ENCODE data around the gene DAGLA. TPM values are rescaled to one million over a fixed set of nuclear protein-coding genes. Genes with fewer than 3 reads are reported as not detected.

The DAGLA gene
- total RNA-seq, 4 donors from 2014 or later = 1.7 to 6.9 (median 2.9) TPM

- TF ChIP-seq POLR2A (IDR thresholded peaks at IDR 0.05) (no peak), CTCF (IDR thresholded peaks at IDR 0.05) (peak in 3 of 6 experiments; percentile 14 to 55 (median 42))
- Histone ChIP-seq H3K27me3 (no peaks in the 10 kb centered on the region), H3K4me3 (no peak overlapping the region), H3K36me3 (peaks cover 0 to 76% (median 43%) of the 10 kb centered on the region in 3 donors), H3K9me3 (no peaks in the 10 kb centered on the region), H3K4me1 (peaks cover 6 to 25% (median 10%) of the 10 kb centered on the region in 3 donors), H3K27ac (no peak overlapping the region)
- 64% methylated on average over 7 to 8 of the region's 9 CpGs for WGBS, 2 donors
- intact Hi-C loops (cut with DNase I) = no loop called here
- DNase-seq = no peak
Measured at GRCh38 chr11:61787928-61788491, 107.8 kb downstream of the DAGLA start.

GRCh38 chr11:61791737-61792309 is 111.6 kb downstream of the DAGLA start:
- H3K27ac ChIP-seq = peak overlapping the region; percentile 89 to 99 (median 95)
- WGBS, 2 donors = 2 to 3% methylated on average over 9 to 13 of the region's 14 CpGs
- no peak for DNase-seq
- TF ChIP-seq CTCF (IDR thresholded peaks at IDR 0.05) (no peak), POLR2A (IDR thresholded peaks at IDR 0.05) (no peak)
- intact Hi-C loops (cut with DNase I) = loop anchor here (10.0 kb wide), 1 partner anchor 313 kb away; no protein-coding TSS in a partner anchor
- H3K9me3 ChIP-seq = no peaks in the 10 kb centered on the region
- peak overlapping the region; percentile 49 to 89 (median 76) for H3K4me3 ChIP-seq
- H3K4me1 ChIP-seq = peaks cover 12 to 37% (median 20%) of the 10 kb centered on the region in 3 donors
- H3K36me3 ChIP-seq = peaks cover 0 to 49% (median 30%) of the 10 kb centered on the region in 3 donors
- no peaks in the 10 kb centered on the region for H3K27me3 ChIP-seq

- H3K27ac ChIP-seq = peak within 1 kb of the TSS; percentile 89 to 99 (median 95)
- H3K9me3 ChIP-seq = no peaks in the 10 kb centered on the region
- intact Hi-C loops (cut with DNase I) = loop anchor here (10.0 kb wide), 1 partner anchor 312 kb away; no protein-coding TSS in a partner anchor
- peak within 1 kb of the TSS; percentile 49 to 89 (median 76) for H3K4me3 ChIP-seq
- WGBS, 2 donors = 0% methylated on average over 22 to 37 of the region's 61 CpGs
- H3K36me3 ChIP-seq = peaks cover 0 to 42% (median 24%) of the 10 kb centered on the region in 3 donors
- peak in 3 of 6 experiments; percentile 3 to 29 (median 27) for TF ChIP-seq CTCF (IDR thresholded peaks at IDR 0.05)
- peak in 2 of 4 donors; percentile 36 to 69 for TF ChIP-seq POLR2A (IDR thresholded peaks at IDR 0.05)
- peak; percentile 62 for DNase-seq
- peaks cover 12 to 44% (median 20%) of the 10 kb centered on the region in 3 donors for H3K4me1 ChIP-seq
- no peaks in the 10 kb centered on the region for H3K27me3 ChIP-seq
Measured at GRCh38 chr11:61792310-61793082, 112.3 kb downstream of the DAGLA start, which contains the start of the genes FEN1 and TMEM258. TSS of gene FEN1 (plus strand) at chr11:61792911. CDS start at chr11:61795362, 2,451 bp downstream. TSS of gene TMEM258 (minus strand) at chr11:61792599. CDS start at chr11:61792558, 41 bp downstream.

GRCh38 chr11:61793083-61793828 is 113.1 kb downstream of the DAGLA start:
- 1 to 6% methylated on average over 20 to 25 of the region's 29 CpGs for WGBS, 2 donors
- Histone ChIP-seq H3K36me3 (peaks cover 0 to 35% (median 17%) of the 10 kb centered on the region in 3 donors), H3K9me3 (no peaks in the 10 kb centered on the region), H3K4me1 (peaks cover 12 to 48% (median 20%) of the 10 kb centered on the region in 3 donors), H3K27me3 (no peaks in the 10 kb centered on the region), H3K27ac (peak overlapping the region; percentile 89 to 99 (median 95)), H3K4me3 (peak overlapping the region; percentile 49 to 89 (median 76))
- DNase-seq = no peak
- intact Hi-C loops (cut with DNase I) = loop anchor here (10.0 kb wide), 1 partner anchor 312 kb away; no protein-coding TSS in a partner anchor
- TF ChIP-seq CTCF (IDR thresholded peaks at IDR 0.05) (no peak), POLR2A (IDR thresholded peaks at IDR 0.05) (no peak)
